Activated T-cell treated with anti-CD3 and anti-CD28 coated beads for 48 hours (primary cell): ENCODE data around the gene AP1AR.
A peak's percentile ranks its signal among the peaks of the same experiment; 100 is the strongest.

Experiments
- DNase-seq: peaks from one replicate; pipeline ENCODE4 v3.0.0-alpha.2; 2020; ENCODE audit warnings: low read depth

The AP1AR gene

DNA sequence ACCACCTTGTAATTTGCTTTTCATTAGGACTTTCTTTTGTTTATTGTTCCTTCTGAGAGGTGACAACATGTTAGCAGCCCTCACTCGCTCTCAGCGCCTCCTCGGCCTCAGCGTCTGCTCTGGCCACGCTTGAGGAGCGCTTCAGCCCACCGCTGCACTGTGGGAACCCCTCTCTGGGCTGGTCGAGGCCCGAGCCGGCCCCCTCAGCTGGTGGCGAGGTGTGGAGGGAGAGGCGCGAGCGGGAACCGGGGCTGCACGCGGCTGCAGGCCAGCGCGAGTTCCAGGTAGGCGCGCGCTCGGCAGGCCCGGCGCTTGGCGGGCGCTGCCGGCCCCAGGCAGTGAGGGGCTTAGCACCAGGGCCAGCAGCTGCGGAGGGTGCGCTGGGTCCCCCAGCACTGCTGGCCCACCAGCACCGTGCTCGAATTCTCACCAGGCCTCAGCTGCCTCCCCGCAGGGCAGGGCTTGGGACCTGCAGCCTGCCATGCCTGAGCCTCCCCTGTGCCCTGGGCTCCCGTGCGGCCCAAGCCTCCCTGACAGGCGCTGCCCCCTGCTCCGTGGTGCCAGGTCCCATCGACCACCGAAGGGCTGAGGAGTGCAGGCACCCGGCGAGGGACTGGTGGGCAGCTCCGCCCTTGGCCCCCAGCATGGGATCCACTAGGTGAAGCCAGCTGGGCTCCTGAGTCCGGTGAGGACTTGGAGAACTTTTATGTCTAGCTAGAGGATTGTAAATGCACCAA, 9.2 kb upstream of the AP1AR start:
- no peak for DNase-seq

DNA sequence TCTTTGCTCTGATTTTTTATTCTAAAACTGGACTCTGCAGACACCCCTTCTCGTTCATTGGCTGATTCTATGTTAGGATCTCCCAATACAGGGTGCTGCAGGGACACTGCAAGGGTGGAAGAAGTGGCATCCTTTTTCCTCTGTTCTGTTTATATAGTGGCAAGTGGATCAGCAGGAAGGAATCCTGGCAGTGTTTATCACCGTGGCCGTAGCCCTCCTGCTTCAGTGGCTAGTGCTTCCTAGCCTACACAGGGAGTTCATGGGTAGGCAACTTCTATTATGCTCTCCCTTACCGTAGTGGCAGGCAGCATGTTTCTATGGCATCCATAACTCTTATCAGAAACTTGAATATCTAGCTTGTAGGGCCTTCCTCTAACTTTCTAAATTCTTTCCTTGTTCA, 6.4 kb upstream of the AP1AR start:
- no peak for DNase-seq

DNA sequence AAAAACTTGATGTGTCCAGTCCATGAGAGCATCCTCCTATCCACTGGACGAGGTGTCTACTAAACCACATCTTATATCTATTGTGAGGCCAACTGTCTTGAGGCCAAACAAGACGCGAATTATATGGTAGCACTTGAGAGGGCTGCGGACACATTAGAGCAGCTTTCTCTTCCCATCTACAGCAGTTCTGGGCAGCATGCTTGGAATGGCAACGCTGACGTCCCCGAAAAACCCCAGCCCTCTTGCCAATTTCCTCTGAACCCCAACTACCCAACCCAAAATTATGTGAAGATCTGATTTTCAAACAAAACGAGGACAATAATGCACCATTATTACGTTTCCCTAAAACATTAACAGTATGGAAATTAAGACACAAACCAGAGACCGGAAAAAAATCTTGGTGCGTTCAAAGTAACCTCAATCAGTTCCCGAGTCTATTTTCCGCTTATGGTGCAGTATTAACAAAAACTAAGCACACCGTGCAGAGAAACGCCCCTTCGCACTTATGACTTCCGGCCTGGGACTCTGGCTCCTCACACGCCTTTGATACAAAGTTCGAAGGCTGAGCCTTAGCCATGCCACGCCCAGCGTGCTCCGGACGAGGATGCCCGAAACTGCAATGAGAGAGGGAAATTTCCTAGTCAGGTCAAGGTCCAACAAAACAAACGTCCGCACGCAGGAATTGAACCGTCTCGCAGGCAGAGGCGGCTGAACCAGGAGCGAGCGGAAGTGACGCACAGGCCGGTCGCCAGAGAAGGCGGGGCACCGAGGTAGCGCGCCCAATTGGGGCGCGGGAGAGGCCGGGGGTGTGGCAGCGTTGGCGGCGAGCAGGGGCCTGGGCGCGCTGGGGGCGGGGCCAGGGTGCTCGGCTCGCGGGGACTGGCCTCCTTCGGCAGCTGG, 458 bp upstream of the AP1AR start:
- peak; percentile 99 for DNase-seq

DNA sequence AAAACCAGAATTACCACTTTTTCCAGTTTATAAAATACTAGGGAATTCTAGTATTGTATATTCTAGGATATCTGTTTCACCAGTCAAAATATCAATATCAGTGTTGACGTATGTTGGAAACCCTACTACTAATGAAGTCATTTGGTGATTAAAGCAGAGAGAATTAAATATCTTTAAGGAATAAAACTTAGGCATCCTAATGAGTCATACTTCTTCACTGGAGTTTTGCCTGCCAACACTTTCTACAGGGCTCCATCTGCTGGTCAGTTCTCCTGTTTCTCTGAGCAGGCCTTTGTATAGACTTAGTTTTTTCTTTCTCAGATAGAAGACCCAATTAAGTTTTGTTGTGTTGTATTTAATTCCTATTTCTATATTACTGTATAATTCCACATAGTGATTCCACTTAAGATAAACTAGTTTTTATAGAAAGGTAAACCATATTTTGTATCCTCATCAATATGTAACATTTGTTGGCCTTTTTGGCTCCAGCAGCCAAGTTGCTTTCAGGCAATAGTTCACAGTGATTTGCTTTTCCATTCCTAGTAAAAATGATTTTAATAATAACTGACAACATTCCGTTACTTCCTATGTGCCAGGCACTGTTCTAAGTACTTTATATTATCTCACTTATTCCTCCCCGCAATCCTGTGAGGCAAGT, 3.5 kb downstream of the AP1AR start:
- DNase-seq: peak; percentile 9

DNA sequence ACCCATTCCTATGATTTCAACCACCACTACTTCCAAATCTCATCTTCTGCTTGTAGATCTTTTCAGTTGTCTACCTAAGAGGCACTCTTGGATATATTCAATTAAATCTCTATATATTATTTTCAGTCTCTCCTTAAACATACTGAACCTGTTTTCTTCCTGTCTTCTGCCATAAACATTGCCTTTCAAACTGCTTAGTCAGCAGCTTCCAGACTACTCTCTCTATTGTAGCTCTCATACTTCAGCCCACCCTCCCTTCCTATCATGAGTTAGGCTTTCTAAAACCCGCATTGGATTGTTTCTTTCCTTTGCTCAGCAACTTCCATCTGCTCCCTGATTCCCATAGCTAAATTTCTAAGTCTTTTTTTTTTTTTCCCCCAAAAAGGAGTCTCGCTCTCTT, 4.5 kb downstream of the AP1AR start:
- no peak for DNase-seq

DNA sequence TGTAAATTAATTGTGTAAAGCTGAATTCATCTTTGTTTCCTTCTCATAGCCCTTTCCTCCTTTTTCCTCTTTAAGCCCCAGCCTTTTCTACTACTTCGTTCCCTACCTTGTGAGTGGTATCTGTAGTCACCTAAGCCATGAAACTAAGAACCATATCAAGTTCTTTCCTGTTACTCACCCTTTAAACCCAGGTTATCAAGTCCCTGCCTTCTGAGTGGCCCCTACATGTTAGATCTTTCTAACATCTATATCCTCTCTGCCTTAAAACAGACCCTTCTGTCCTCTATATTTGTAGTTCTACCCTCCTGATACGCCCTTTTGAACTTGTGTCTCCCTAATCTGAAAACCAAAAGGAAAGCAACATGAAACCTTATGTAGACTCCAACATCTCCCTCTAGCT, 7.2 kb downstream of the AP1AR start:
- DNase-seq: no peak

DNA sequence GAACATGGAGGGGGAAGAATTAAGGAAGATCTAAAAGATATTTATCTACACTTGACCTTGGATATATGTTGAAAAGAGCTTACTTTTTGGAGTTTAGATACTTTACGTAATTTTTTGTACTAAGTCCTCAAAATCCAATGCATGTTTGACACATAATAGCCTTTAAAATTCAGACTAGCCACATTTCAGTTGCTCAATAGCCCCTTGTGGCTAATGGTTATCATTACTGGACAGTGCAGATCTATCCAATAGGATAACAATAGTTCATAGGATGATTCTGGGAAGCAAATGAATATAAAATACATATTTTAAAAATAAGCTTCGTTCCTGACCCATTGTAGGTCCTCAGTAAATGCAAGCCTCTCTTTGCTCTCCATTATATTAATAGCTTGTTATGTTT, 13.8 kb downstream of the AP1AR start:
- DNase-seq: no peak

DNA sequence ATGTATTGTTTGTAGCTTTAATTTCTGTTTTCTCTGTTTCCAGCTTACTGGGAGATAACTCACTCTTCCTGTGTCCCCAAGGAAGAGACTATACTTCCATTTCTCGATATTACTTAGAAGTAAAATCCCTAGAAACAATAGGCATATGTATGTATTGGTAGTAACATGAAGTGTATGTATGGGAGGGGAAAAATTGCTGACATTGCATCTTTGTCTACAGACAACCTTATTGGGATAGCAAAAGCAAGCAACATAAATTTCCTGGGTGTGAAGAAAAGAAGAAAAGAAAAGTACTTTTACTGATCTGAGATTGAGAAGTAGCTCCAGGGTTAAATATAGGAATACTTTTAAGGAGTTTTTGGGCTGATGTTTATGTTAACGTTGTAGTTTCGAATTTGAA, 15.4 kb downstream of the AP1AR start:
- no peak for DNase-seq

DNA sequence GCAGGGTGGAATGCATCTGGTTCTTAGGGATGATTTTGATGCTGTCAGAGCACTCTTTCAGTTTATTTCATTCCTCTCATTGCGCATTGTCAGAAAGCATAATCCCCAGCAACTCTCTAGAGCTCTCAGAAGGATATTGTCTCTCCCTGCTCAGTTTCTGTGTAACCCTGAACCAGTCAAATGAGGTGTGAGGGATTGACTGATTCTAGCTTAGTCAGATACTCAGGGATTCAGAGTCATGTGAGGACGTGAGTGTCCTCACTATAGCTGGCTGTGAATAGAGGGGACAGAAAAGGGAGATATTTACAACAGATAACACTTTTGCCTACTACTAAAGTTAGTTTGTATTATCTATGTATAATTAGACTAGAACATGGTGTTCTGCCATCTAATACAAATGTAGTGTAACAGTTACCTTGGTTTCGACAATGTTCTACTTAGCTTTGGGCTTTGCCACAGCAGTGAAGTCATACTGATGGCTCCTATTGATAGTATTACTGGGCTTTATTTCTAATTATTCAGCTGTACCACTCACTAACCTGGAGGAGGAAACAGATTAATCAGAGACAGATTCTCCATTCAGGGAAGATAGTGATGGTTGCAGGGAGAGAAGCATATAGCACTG, 19.5 kb downstream of the AP1AR start:
- no peak for DNase-seq

DNA sequence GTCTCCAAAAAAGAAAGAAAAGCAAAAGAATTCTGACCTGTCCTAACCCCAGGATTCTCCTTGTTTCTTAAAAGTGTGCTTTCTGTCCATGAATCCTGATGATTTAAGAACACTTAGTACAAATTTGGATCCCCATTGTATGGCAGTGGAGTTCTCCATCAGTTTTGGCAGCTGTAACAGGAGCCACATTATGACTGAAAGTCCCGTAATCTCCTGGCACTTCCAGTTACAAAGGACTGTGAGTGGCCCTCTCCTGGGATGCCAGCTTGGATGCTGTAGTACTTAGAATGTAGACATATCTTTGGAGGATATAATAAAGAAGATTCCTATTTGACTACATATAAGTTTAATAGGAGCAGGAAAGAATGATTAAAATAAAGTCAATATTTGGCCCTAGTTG, 20.6 kb downstream of the AP1AR start:
- no peak for DNase-seq

DNA sequence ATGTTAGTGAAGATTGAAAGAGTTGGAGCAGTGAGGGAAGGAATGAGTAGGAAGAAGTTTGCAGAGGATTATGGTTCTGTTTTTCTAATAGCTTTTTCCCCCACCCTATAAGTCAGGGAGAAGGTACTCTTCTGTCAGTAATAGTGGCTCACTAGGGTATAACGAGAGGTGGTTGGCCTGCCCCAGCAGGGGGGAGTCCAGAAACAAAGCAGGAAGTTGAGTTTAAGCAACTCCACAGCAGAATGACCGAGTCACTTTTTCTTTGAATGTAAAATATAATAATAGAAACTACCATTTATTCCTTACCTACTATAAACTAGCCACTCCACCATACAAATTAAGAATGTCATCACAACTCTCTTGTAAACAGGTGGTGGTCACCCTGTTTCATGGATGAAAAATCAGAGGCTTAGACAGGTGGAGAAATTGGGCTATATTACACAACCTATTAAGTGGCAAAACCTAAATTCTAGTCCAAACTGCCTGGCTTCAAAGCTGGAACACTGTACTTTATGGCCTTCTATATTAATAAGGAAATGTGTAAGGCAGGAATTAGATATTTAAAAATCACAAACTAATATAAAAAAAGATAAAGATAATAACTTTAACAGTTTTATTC, 21.9 kb downstream of the AP1AR start:
- no peak for DNase-seq

DNA sequence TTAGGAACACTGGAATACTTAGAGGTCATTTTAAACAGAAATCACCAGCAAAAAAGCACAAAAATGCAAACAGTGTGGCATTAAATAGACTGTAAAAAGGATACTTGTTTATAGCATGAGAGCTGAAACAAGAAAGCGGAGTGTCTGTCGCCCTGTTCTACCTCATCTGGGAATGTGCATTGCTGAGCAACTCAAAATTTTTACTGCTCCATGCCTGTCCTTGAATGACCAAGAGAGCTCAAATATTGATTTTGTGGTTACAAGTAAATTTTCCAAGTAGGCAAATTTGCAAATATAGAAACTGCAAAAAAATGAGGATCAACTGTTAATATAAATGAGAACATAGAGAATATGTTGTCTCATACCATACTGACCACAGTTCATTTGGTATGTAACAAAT, 25.5 kb downstream of the AP1AR start:
- DNase-seq: no peak

DNA sequence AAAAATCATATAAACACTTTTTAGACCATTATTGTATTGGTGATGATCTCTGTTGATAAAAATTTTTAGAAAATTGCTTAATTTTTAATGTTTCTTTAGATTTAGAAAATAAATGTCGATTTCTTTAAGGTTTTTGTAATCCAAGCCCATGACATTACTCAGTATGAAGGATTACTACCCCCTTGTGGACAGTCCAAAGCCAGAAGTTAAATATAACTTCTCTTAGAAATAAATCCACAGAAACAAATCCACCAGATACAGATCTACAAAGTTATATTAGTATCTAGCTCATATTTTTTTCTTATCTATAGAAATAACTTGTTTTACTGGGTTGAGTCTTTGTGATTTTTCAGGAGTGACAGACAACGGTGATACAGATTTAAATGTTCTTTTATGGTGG, 35.2 kb downstream of the AP1AR start:
- no peak for DNase-seq

DNA sequence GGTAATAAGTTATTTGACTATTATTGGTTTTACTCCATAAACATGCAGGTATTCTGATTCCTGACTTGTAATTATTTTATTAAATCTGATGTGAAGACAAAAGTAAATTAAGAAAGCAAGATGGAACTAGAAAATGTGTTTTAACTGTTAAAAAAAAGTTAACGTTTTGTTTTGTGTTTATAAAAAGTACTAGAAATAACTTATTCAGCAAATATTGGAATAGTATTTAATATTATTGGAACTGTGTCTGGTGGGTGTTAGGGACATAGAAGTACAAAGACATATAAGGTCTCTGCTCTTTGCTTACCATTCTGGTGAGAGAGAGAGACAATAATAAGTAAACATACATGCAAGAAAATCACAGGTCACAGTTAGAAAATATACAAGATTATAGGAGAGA, 38.5 kb downstream of the AP1AR start:
- no peak for DNase-seq

DNA sequence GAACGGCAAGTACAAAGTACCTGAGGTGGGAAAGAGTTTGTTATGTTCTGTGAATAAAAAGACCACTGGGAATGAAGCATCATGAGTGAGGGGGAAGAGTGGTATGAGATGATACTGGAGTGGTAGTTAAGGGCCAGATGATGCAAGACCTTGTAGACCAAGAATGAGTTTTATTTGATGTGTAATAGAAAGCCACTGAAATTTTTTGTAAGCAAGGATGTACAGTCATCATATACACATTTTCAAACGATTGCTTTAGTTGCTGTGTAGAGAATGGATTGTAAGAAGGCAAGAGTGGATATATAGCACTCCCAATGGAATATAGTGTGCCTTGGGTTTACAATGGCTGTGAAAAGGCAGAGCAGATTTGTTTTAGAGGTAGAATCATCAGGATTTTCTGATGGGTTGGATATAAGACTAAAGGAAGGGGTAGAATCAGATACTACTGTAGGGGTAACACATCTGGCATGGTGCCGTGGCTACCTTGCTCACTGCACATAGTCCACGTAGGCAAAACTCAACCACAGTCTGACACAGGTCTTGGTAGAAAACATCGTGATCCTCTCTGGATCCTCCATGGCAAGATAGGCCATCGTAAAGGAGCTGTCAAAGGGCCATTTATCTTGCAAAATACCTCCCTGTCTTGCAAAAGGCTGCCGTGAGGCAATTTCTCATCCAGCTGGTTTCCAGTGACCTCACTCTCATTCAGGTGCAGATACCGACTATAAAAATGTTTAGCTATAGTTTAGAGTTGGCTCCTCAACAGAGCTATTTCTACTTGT, 39.2 kb downstream of the AP1AR start:
- no peak for DNase-seq

DNA sequence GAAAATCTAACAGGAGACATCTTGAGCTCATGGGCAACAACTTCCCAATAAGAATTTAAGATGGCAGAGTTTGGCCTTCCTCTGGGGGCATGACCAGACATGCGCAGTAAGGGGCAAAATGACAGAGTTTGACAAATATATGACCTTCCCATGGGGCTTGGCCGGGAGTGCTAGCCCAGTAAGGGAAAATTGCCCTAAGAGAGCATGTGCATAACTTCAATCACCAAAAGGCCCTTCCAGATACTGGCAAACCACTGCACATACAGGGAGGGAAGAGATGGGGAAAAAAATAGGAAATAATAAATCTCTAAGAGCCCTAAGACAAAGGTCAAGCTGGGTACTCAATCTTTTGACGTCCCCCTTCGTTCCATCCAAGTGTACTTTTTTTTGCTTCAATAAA, 40.7 kb downstream of the AP1AR start:
- no peak for DNase-seq

DNA sequence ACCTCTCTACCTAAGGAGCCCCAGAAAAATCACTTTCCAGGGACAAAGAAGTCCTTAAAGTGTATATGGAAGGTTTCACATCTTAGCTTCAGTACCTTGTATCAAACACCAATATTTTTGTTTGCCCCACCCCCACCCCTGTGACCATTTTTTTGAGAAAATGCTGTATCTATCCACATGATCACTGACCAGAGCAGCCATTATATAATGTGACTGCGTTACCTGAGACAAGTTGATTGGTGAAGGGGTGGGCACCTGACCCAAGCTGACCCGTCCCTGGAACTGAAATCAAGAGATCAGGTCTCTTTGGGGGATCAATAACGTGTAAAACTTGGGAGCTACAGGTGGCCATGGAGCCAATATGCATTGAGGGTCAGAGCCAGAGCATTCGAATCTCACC, 43.4 kb downstream of the AP1AR start:
- no peak for DNase-seq

DNA sequence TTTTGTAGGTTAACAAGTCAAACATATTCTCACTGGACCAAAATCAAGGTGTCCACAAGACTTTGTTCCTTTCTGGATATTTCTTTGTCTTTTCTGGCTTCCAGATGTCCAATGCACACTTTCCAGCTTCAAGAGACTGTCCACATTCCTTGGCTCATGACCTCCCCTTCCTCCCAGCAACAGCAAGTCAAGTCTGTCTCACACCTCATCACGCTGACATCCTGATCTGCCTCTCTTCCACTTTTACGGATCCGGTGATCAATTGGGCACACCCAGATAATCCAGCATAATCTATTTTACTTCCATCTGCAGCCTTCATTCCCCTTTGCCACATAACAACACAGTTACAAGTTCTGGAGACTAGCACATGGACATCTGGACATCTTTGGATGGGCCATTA, 44.5 kb downstream of the AP1AR start:
- no peak for DNase-seq

DNA sequence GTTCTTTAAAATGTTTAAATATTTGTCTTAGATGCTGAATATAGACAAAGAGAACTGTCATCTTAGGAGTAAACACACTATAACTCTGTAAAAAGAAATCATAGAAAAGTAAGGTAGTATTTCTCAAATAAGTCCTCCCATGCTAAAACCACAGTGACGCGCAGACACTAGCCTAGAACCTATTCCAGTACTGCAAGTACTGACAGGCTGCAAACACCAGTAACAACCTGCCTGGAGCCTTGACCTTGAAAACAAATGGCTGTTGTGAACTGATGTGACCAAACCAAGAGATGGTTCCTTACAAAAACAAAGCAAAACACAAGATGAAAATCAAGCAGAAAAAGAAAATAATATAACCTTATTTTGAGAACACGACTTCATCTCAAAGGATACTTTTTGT, 45.6 kb downstream of the AP1AR start:
- no peak for DNase-seq

DNA sequence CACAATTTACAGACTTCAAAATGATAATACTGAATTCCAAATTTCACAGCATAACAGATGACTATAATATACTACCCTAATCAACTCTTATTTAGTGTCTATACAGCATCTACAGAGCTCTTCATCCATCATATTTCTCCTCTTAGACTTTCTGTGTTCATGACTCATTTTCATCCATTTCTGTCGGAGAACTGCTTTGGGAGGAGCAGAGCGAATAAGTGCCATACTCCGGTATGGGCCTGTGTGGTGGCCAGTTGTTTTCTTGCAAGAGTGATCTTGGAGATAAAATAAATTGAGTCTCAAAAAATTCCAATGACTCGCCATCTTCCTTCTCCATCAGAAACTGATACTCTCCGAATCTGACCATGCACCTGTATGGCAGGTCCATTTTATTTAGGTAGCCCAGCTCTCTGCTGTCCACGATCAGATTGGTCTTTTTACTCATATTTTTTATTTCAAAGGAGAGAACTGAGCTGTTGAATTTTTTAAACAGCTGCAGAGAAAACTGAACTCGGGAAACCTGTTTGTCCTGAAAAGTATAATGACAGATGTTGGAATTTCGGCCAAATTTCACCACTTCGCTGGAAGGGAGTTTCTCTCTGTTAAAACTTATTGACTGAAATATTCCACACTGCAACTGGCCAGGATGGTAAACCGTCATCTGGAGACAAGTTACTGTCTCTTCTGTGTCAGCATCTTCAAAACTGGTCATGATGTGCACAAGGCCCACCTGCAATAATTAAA, 46.3 kb downstream of the AP1AR start:
- no peak for DNase-seq
